Transverse colon (tissue), 4 donors: ENCODE results near the gene KCNG1.

ENCODE experiments used
- EP300 ChIP-seq: sonication (generic); formaldehyde crosslinking; IDR thresholded peaks from one replicate; pipeline ENCODE4 v1.6.1; 2017; ENCODE audit warnings: antibody characterized with exemption, low read depth
- POLR2A ChIP-seq: fragments of 450-650 bp; IDR thresholded peaks from one replicate; pipeline ENCODE4 v1.6.1; 2016; ENCODE audit warnings: antibody characterized with exemption, mild to moderate bottlenecking, moderate library complexity
- POLR2AphosphoS5 ChIP-seq, 3 donors: sonication (generic); formaldehyde crosslinking; IDR thresholded peaks; one replicate each; pipeline ENCODE4 v1.6.1; 2016; ENCODE audit warnings: antibody characterized with exemption in 3 of 3
- TF ChIP-seq, protein P1 (sequence below), 5 experiments: fragments of 200-600 bp in 3 of 5; fragments of 450-650 bp in 2 of 5; sonication (generic) in 3 of 5; IDR thresholded peaks; 1 replicate in 2 of 5; 2 replicates in 3 of 5; pipeline ENCODE4 v1.5.1; 2016 to 2017; ENCODE audit warnings: antibody characterized with exemption in 5 of 5, inconsistent platforms in 3 of 5, mild to moderate bottlenecking in 2 of 5, moderate library complexity in 1 of 5

DNA sequence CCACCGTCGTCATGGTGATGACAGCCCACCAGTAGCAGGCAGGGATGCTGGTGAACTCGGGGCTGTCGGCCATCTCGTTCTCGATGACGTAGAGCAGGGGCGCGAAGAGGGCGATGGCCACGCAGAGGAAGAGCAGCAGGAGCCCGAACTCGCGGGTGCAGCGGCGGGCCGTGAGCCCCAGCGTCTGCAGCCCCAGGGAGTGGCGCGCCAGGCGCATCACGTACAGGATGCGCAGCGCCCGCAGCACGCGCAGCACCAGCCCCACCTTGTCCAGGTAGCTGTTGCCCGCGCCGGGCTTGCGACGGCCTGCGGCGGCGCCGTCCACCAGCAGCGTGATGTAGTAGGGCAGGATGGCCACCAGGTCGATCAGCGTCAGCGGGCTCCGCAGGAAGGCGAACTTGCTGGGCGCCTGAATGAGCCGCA is 18.6 kb downstream of the KCNG1 start:
- TF ChIP-seq, protein P1, sequence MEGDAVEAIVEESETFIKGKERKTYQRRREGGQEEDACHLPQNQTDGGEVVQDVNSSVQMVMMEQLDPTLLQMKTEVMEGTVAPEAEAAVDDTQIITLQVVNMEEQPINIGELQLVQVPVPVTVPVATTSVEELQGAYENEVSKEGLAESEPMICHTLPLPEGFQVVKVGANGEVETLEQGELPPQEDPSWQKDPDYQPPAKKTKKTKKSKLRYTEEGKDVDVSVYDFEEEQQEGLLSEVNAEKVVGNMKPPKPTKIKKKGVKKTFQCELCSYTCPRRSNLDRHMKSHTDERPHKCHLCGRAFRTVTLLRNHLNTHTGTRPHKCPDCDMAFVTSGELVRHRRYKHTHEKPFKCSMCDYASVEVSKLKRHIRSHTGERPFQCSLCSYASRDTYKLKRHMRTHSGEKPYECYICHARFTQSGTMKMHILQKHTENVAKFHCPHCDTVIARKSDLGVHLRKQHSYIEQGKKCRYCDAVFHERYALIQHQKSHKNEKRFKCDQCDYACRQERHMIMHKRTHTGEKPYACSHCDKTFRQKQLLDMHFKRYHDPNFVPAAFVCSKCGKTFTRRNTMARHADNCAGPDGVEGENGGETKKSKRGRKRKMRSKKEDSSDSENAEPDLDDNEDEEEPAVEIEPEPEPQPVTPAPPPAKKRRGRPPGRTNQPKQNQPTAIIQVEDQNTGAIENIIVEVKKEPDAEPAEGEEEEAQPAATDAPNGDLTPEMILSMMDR (IDR thresholded peaks at IDR 0.05), result no peak
- TF ChIP-seq POLR2AphosphoS5 (IDR thresholded peaks at IDR 0.05), result no peak
- no peak for TF ChIP-seq EP300
- TF ChIP-seq POLR2A, result no peak
